A673 (cell line): ENCODE measurements around the gene SLC12A7. TPM values are rescaled to one million over a fixed set of nuclear protein-coding genes. Genes with fewer than 3 reads are reported as not detected.

ENCODE experiments used
- BruUV-seq: library from RNA; stranded (reverse); fragments of 400-500 nt; replicated peaks from 2 replicates; lab custom pipeline; 2021; lab: Mats Ljungman, UMichigan
- CTCF ChIA-PET: fragments of 300-600 bp; sonication (Branson Sonifier 250); formaldehyde crosslinking; loops from one replicate; lab custom pipeline; 2022; ENCODE audit warnings: antibody characterized with exemption; lab: Charles Lee
- POLR2A ChIA-PET: fragments of 300-600 bp; sonication (Branson Sonifier 250); formaldehyde crosslinking; loops from one replicate; lab custom pipeline; 2022; ENCODE audit warnings: antibody characterized with exemption; ENCODE audit not compliant: low non-redundant PET; lab: Charles Lee
- DNase-seq: peaks from one replicate; pipeline ENCODE4 v3.0.0-alpha.2; 2015; ENCODE audit warnings: low spot score
- H3K27ac ChIP-seq: fragments of 200-600 bp; sonication (generic); 2 replicates; pipeline ENCODE4 v1.5.1; 2016; ENCODE audit warnings: mixed run types, low read depth, mild to moderate bottlenecking, mixed read lengths, antibody characterized with exemption, low read length; ENCODE audit not compliant: poor library complexity, severe bottlenecking
- H3K27me3 ChIP-seq: fragments of 200-600 bp; sonication (generic); replicated peaks from 2 replicates; pipeline ENCODE4 v1.6.1; 2017; ENCODE audit warnings: mixed run types, low read depth, mild to moderate bottlenecking, mixed read lengths, antibody characterized with exemption, low read length; ENCODE audit not compliant: insufficient read depth, poor library complexity
- H3K36me3 ChIP-seq: fragments of 200-600 bp; sonication (generic); 2 replicates; pipeline ENCODE4 v1.6.1; 2016; ENCODE audit warnings: mixed run types, mild to moderate bottlenecking, mixed read lengths, antibody characterized with exemption, low read length; ENCODE audit not compliant: insufficient read depth, poor library complexity, severe bottlenecking
- H3K4me1 ChIP-seq: fragments of 200-600 bp; sonication (generic); 2 replicates; pipeline ENCODE4 v1.6.1; 2017; ENCODE audit warnings: mixed run types, mild to moderate bottlenecking, mixed read lengths, antibody characterized with exemption, low read length; ENCODE audit not compliant: insufficient read depth, poor library complexity, severe bottlenecking
- H3K4me3 ChIP-seq: fragments of 200-600 bp; sonication (generic); 2 replicates; pipeline ENCODE4 v1.5.1; 2016; ENCODE audit warnings: low read depth, mixed run types, mild to moderate bottlenecking, mixed read lengths, low read length; ENCODE audit not compliant: poor library complexity, severe bottlenecking
- H3K9me3 ChIP-seq: fragments of 200-600 bp; sonication (generic); 2 replicates; pipeline ENCODE4 v1.6.1; 2016; ENCODE audit warnings: mixed run types, low read depth, mild to moderate bottlenecking, mixed read lengths, antibody characterized with exemption, low read length; ENCODE audit not compliant: poor library complexity, severe bottlenecking
- CTCF ChIP-seq: fragments of 300-800, 200-600 bp; sonication (generic); conservative IDR thresholded peaks from 2 replicates; pipeline ENCODE4 v1.5.1; 2017; ENCODE audit warnings: low read depth, mild to moderate bottlenecking, antibody characterized with exemption, low read length, moderate library complexity, mixed read lengths
- EZH2 ChIP-seq: fragments of 200-600 bp; sonication (generic); IDR thresholded peaks from 2 replicates; pipeline ENCODE4 v1.6.1; 2017; ENCODE audit warnings: borderline replicate concordance, low read depth, mild to moderate bottlenecking, mixed read lengths, antibody characterized with exemption, low read length; ENCODE audit not compliant: poor library complexity, severe bottlenecking
- intact Hi-C: fragments of 100-400 bp; cut with micrococcal nuclease; formaldehyde crosslinking; loops from one replicate; pipeline ENCODE4 v1.10.0; 2022; ENCODE audit not compliant: unreplicated experiment
- total RNA-seq: library from RNA; stranded (reverse); gene quantifications from 2 replicates; pipeline ENCODE4 v1.2.3, GENCODE V29; 2021

Gene SLC12A7
- total RNA-seq, 1 experiment from 2014 or later, result 45.2 TPM

GRCh38 chr5:1066676-1067075 lies 45.2 kb downstream of the SLC12A7 start:
- ChIA-PET CTCF (no interaction called here), POLR2A (no interaction called here)
- no peaks in the 10 kb centered on the region for H3K36me3 ChIP-seq
- no peak for DNase-seq
- no peaks in the 10 kb centered on the region for H3K27me3 ChIP-seq
- no peaks in the 10 kb centered on the region for H3K9me3 ChIP-seq
- BruUV-seq, result no TSS peak
- no peak overlapping the region for H3K27ac ChIP-seq
- intact Hi-C loops, result no loop called here
- TF ChIP-seq EZH2 (no peak), CTCF (no peak)
- no peaks in the 10 kb centered on the region for H3K4me1 ChIP-seq
- no peak overlapping the region for H3K4me3 ChIP-seq

GRCh38 chr5:1065891-1066650 lies 45.8 kb downstream of the SLC12A7 start:
- ChIA-PET POLR2A (no interaction called here), CTCF (no interaction called here)
- DNase-seq, result no peak
- no TSS peak for BruUV-seq
- Histone ChIP-seq H3K27ac (no peak overlapping the region), H3K36me3 (no peaks in the 10 kb centered on the region), H3K27me3 (no peaks in the 10 kb centered on the region), H3K4me3 (no peak overlapping the region), H3K4me1 (no peaks in the 10 kb centered on the region), H3K9me3 (no peaks in the 10 kb centered on the region)
- TF ChIP-seq EZH2 (no peak), CTCF (no peak)
- intact Hi-C loops, result no loop called here

- CTCF ChIA-PET, result no interaction called here
- no peak overlapping the region for H3K27ac ChIP-seq
- no TSS peak for BruUV-seq
- no peaks in the 10 kb centered on the region for H3K9me3 ChIP-seq
- TF ChIP-seq CTCF (no peak), EZH2 (no peak)
- no peak for DNase-seq
- intact Hi-C loops, result no loop called here
- H3K4me3 ChIP-seq, result no peak overlapping the region
- H3K36me3 ChIP-seq, result no peaks in the 10 kb centered on the region
- no peaks in the 10 kb centered on the region for H3K4me1 ChIP-seq
- no peaks in the 10 kb centered on the region for H3K27me3 ChIP-seq
- POLR2A ChIA-PET, result no interaction called here
Measured at GRCh38 chr5:1065143-1065750, 46.6 kb downstream of the SLC12A7 start.
